Amygdala (tissue), 56 donors: ENCODE measurements around the gene CYP3A4.
"Not testable (repeated sequence)": the region's sequence is repeated elsewhere in the genome, so short reads cannot be mapped to it uniquely, and the experiment has no call there.

Source experiments
- DNase-seq, 56 donors: peaks; one replicate each; lab custom pipeline; 2025; lab: John Stamatoyannopoulos, UW

CYP3A4 gene

GRCh38 chr7:99784007-99784406, at the start of gene CYP3A4:
CYP3A4 (minus strand) TSS chr7:99784184; CDS start chr7:99784081, 103 bp downstream.
- no peak for DNase-seq

- no peak for DNase-seq
Observed at GRCh38 chr7:99833289-99833877, 49.4 kb upstream of the CYP3A4 start.

- no peak for DNase-seq
Observed at GRCh38 chr7:99831595-99831994, 47.6 kb upstream of the CYP3A4 start.

- no peak for DNase-seq
Observed at GRCh38 chr7:99829524-99830160, 45.7 kb upstream of the CYP3A4 start.

GRCh38 chr7:99828811-99829210, 44.8 kb upstream of the CYP3A4 start:
- no peak for DNase-seq

- DNase-seq: no peak
Observed at GRCh38 chr7:99827040-99827778, 43.2 kb upstream of the CYP3A4 start.

DNA sequence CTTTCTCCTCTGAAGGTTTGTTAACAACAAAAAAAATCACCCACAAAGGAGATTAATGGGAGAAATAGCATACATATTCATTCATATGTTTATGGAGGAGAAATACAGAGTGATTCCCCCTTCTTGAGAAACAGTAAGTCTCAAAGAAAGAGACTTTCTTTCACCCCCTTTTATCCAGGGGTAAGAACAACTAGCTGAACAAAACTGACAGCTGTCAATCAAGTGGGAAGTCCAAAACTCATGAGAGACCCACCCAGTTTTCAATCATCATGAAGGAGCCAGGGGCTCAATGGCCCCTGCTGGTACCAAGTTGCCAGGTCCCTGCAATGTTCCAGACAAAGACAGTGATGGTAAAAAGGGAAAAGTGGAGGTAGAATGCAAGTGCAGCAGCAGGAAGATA, 41.9 kb upstream of the CYP3A4 start:
- no peak for DNase-seq

GRCh38 chr7:99825452-99825851, 41.5 kb upstream of the CYP3A4 start:
- DNase-seq: no peak

- DNase-seq: no peak
Observed at GRCh38 chr7:99824091-99824490, 40.1 kb upstream of the CYP3A4 start.

GRCh38 chr7:99822731-99823718, 39.0 kb upstream of the CYP3A4 start:
- no peak for DNase-seq

DNA sequence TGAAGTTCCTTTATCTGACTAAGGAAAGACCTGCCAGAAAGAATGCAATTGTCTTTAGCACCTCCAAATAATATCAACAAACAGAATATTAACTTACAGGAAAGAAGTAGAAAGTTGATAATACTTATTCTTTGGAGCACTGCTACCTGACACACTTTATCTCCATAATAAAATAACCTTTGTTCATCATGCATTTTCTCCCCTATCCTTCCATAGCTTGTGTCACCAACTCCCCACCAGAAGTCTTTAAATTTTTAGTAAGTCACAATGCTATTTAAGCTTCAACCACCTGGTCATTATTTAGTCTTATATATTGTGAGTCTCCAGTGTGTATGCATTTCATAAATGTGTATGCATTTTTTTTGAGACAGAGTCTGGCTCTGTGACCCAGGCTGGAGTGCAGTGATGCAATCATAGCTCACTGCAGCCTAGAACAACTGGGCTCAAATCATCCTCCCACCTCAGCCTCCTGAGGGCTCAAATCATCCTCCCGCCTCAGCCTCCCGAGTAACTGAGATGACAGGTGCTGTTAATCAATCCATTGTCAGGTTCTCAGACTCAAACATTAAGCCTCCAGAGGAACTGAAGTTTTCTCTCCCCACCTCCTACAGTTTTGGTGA, 36.5 kb upstream of the CYP3A4 start:
- no peak for DNase-seq

DNA sequence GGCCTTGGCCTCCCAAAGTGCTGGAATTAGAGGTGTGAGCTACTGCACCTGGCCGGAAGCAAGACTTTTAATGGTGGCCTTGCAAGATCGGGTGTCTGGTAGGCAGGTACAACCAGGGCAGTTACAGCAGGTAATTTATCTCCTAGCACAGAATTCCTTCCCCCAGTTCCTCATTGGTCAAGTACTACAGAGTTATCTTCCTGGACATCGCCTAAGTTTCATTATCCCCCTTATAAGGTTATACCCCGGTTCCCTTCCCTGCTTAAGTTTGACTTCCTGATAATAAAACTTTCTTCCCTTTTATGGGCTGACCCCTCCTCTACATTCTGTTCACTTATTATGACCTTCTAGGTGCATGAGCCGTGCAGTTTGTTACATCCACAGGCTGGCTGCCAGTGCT, 24.8 kb upstream of the CYP3A4 start:
- no peak for DNase-seq

GRCh38 chr7:99806839-99807478, 23.0 kb upstream of the CYP3A4 start:
- no peak for DNase-seq

DNA sequence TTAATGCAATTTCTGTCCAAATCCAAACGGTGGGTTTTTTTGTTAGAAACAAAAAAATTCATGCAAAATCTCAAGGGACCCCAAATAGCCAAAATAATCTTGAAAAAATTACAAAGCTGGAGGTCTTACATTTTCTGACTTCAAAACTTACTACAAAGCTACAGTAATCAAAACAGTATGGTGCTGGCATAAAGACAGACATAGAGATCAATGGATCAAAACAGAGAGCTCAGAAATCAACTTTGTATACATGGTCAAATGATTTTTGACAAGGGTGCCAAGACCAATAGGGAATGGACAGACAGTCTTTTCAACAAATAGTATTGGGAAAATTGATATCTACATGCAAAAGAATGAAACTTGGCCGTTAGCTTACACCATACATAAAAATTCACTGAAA, 21.7 kb upstream of the CYP3A4 start:
- no peak for DNase-seq

DNA sequence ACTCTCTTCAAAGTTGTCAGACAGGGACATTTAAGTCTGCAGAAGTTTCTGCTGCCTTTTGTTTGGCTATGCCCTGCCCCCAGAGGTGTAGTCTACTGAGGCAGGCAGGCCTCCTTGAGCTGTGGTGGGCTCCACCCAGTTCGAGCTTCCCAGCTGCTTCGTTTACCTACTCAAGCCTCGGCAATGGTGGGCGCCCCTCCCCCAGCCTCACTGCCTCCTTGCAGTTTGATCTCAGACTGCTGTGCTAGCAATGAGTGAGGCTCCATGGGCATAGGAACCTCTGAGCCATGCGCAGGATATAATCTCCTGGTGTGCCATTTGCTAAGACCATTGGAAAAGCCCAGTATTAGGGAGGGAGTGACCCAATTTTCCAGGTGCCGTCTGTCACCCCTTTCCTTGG, 19.1 kb upstream of the CYP3A4 start:
- DNase-seq: not testable (repeated sequence)

DNA sequence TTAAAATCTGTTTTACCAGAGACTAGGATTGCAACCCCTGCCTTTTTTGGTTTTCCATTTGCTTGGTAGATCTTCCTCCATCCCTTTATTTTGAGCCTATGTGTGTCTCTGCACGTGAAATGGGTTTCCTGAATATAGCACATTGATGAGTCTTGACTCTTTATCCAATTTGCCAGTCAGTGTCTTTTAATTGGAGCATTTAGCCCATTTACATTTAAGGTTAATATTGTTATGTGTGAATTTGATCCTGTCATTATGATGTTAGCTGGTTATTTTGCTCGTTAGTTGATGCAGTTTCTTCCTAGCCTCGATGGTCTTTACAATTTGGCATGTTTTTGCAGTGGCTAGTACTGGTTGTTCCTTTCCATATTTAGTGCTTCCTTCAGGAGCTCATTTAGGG, 17.4 kb upstream of the CYP3A4 start:
- not testable (repeated sequence) for DNase-seq

GRCh38 chr7:99798972-99799371, 15.0 kb upstream of the CYP3A4 start:
- DNase-seq: no peak

DNA sequence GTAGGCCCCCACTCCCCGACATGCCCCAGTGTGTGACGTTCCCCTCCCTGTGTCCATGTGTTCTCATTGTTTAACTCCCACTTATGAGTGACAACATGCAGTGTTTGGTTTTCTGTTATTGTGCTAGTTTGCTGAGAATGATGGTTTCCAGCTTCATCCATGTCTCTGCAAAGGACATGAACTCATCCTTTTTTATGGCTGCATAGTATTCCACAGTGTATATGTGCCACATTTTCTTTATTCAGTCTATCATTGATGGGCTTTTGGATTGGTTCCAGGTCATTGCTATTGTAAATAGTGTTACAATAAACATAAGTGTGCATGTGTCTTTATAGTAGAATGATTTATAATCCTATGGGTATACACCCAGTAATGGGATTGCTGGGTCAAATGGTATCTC, 11.9 kb upstream of the CYP3A4 start:
- not testable (repeated sequence) for DNase-seq

DNA sequence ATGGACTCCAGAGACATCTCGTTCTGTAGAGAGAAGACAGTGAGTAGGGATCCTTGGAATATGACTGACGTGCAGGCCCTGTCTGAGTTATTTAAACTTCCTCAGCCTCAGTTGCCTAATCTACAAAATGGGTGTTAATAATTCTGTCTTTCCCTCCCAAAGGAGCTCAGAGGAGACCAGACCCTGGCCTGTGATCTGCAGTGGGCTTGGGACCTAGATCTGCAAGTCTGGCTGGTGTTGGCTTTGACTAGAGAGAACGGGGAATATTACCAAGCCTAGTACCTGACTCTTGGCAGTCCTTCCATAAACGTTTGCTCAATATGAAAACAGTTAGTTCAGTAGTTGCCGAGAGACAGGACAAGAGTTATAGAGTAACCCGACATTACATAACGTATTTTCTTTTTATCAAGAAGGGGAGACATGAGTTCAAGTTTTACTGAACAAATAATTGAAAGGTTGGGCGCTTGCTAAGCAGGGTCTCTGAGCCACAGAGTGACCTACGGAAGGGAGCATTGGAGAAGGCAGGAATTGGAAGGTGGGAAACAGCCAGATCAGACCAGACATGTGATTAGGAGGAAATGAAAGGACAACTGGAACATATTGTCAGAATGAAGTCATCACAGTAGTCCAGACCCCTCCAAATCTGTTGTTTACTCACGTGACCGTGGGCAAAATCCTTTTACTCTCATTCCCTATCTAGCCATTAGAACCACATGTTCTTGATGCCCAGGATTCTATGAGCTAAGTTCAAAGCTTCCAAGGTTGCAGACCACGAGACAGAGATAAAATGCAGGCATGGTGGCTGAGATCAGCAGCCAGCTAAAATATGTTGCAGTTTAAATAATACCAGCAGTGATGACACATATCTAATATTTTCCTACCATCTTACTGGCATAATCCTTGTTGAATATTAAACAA, 10.9 kb upstream of the CYP3A4 start:
- no peak for DNase-seq
